Chondrocyte (in vitro differentiated cells): ENCODE data around the gene NXPE1. TPM values are rescaled to one million over a fixed set of nuclear protein-coding genes. Genes with fewer than 3 reads are reported as not detected.

Experiments
- DNase-seq: peaks from one replicate; pipeline ENCODE4 v3.0.0; 2021; ENCODE audit warnings: mixed read lengths, low spot score
- H3K27ac Mint-ChIP-seq: one replicate; pipeline ENCODE4 v1.8.0; 2021; ENCODE audit warnings: mild to moderate bottlenecking, moderate library complexity, mixed read lengths; ENCODE audit not compliant: unreplicated experiment
- H3K27me3 Mint-ChIP-seq: 2 replicates; pipeline ENCODE4 v1.8.0; 2021; ENCODE audit warnings: low read depth, mixed read lengths
- H3K36me3 Mint-ChIP-seq: 2 replicates; pipeline ENCODE4 v1.8.0; 2021; ENCODE audit warnings: low read depth, mixed read lengths
- H3K4me1 Mint-ChIP-seq: 2 replicates; pipeline ENCODE4 v1.8.0; 2021; ENCODE audit warnings: low read depth, mild to moderate bottlenecking, mixed read lengths
- H3K4me3 Mint-ChIP-seq: one replicate; pipeline ENCODE4 v1.8.0; 2021; ENCODE audit warnings: mild to moderate bottlenecking, moderate library complexity, mixed read lengths; ENCODE audit not compliant: unreplicated experiment
- H3K9me3 Mint-ChIP-seq: 2 replicates; pipeline ENCODE4 v1.8.0; 2021; ENCODE audit warnings: low read depth, mixed read lengths
- CTCF ChIP-seq: fragments of 200-600 bp; sonication (generic); IDR thresholded peaks from 2 replicates; pipeline ENCODE4 v1.5.0; 2021; ENCODE audit warnings: antibody characterized with exemption, mild to moderate bottlenecking, moderate library complexity
- total RNA-seq: library from RNA; stranded (reverse); gene quantifications from 3 replicates; pipeline ENCODE4 v1.2.1, GENCODE V29; 2021

NXPE1 gene
- total RNA-seq, 1 donor from 2014 or later = not detected

- Mint-ChIP-seq H3K27ac (no peak overlapping the region), H3K4me3 (no peak overlapping the region), H3K36me3 (peaks cover 8% of the 10 kb centered on the region), H3K4me1 (peaks cover 10% of the 10 kb centered on the region), H3K9me3 (peaks cover 50% of the 10 kb centered on the region), H3K27me3 (no peaks in the 10 kb centered on the region)
- no peak for TF ChIP-seq CTCF
- DNase-seq = no peak
Measured at GRCh38 chr11:114571712-114572111, 12.0 kb upstream of the NXPE1 start.

- no peak overlapping the region for H3K27ac Mint-ChIP-seq
- no peak overlapping the region for H3K4me3 Mint-ChIP-seq
- DNase-seq = no peak
- H3K4me1 Mint-ChIP-seq = peaks cover 10% of the 10 kb centered on the region
- no peak for TF ChIP-seq CTCF
- peaks cover 38% of the 10 kb centered on the region for H3K9me3 Mint-ChIP-seq
- no peaks in the 10 kb centered on the region for H3K27me3 Mint-ChIP-seq
- peaks cover 4% of the 10 kb centered on the region for H3K36me3 Mint-ChIP-seq
Measured at GRCh38 chr11:114569801-114570200, 10.1 kb upstream of the NXPE1 start.

GRCh38 chr11:114566276-114566675 is 6.6 kb upstream of the NXPE1 start:
- Mint-ChIP-seq H3K27ac (no peak overlapping the region), H3K9me3 (peaks cover 23% of the 10 kb centered on the region), H3K27me3 (no peaks in the 10 kb centered on the region), H3K4me3 (no peak overlapping the region), H3K4me1 (peaks cover 10% of the 10 kb centered on the region), H3K36me3 (peaks cover 10% of the 10 kb centered on the region)
- DNase-seq = no peak
- no peak for TF ChIP-seq CTCF

- H3K27ac Mint-ChIP-seq = no peak overlapping the region
- H3K4me1 Mint-ChIP-seq = peaks cover 10% of the 10 kb centered on the region
- H3K9me3 Mint-ChIP-seq = peaks cover 21% of the 10 kb centered on the region
- peaks cover 13% of the 10 kb centered on the region for H3K36me3 Mint-ChIP-seq
- no peak overlapping the region for H3K4me3 Mint-ChIP-seq
- TF ChIP-seq CTCF = no peak
- no peak for DNase-seq
- no peaks in the 10 kb centered on the region for H3K27me3 Mint-ChIP-seq
Measured at GRCh38 chr11:114564831-114565230, 5.2 kb upstream of the NXPE1 start.

GRCh38 chr11:114563077-114563476 is 3.4 kb upstream of the NXPE1 start:
- Mint-ChIP-seq H3K4me1 (peaks cover 9% of the 10 kb centered on the region), H3K27me3 (no peaks in the 10 kb centered on the region), H3K36me3 (peaks cover 15% of the 10 kb centered on the region), H3K27ac (no peak overlapping the region), H3K9me3 (peaks cover 21% of the 10 kb centered on the region), H3K4me3 (no peak overlapping the region)
- no peak for DNase-seq
- TF ChIP-seq CTCF = no peak
